GM23248 (cell line): ENCODE results near the gene PLCB4. TPM values are rescaled to one million over a fixed set of nuclear protein-coding genes. Genes with fewer than 3 reads are reported as not detected.

Experiments
- DNase-seq: peaks from one replicate; pipeline ENCODE4 v3.0.0-alpha.2; 2015
- H2AFZ ChIP-seq: fragments of 200-600 bp; sonication (generic); 2 replicates; pipeline ENCODE4 v1.6.1; 2016; ENCODE audit warnings: antibody characterized with exemption
- H3F3A ChIP-seq: fragments of 200-600 bp; sonication (generic); 2 replicates; pipeline ENCODE4 v1.6.1; 2016; ENCODE audit warnings: mild to moderate bottlenecking, antibody characterized with exemption, mixed run types; ENCODE audit not compliant: insufficient read depth
- H3K27ac ChIP-seq: fragments of 200-600 bp; sonication (generic); 2 replicates; pipeline ENCODE4 v1.5.1; 2016; ENCODE audit warnings: mild to moderate bottlenecking
- H3K27me3 ChIP-seq: fragments of 200-600 bp; sonication (generic); replicated peaks from 2 replicates; pipeline ENCODE4 v1.6.1; 2016; ENCODE audit warnings: mild to moderate bottlenecking; ENCODE audit not compliant: insufficient read depth
- H3K36me3 ChIP-seq: fragments of 200-600 bp; sonication (generic); 2 replicates; pipeline ENCODE4 v1.6.1; 2016; ENCODE audit warnings: low read depth, mild to moderate bottlenecking
- H3K4me1 ChIP-seq: fragments of 200-600 bp; sonication (generic); 2 replicates; pipeline ENCODE4 v1.6.1; 2016; ENCODE audit warnings: mild to moderate bottlenecking; ENCODE audit not compliant: insufficient read depth
- H3K4me2 ChIP-seq: fragments of 200-600 bp; sonication (generic); one replicate; pipeline ENCODE4 v1.6.1; 2016; ENCODE audit warnings: mild to moderate bottlenecking; ENCODE audit not compliant: unreplicated experiment
- H3K4me3 ChIP-seq: fragments of 200-600 bp; sonication (generic); 2 replicates; pipeline ENCODE4 v1.5.1; 2016; ENCODE audit warnings: mild to moderate bottlenecking
- H3K79me2 ChIP-seq: fragments of 200-600 bp; sonication (generic); 2 replicates; pipeline ENCODE4 v1.6.1; 2016; ENCODE audit warnings: mild to moderate bottlenecking; ENCODE audit not compliant: insufficient read depth
- H3K9ac ChIP-seq: fragments of 200-600 bp; sonication (generic); 2 replicates; pipeline ENCODE4 v1.6.1; 2016; ENCODE audit warnings: mild to moderate bottlenecking
- H3K9me2 ChIP-seq: fragments of 200-600 bp; sonication (generic); 2 replicates; pipeline ENCODE4 v1.6.1; 2016; ENCODE audit warnings: mixed run types, mild to moderate bottlenecking, moderate library complexity; ENCODE audit not compliant: insufficient read depth
- H3K9me3 ChIP-seq: fragments of 200-600 bp; sonication (generic); one replicate; pipeline ENCODE4 v1.6.1; 2017; ENCODE audit warnings: low read depth
- H4K20me1 ChIP-seq: fragments of 200-600 bp; sonication (generic); 2 replicates; pipeline ENCODE4 v1.6.0; 2016; ENCODE audit not compliant: insufficient read depth
- EZH2 ChIP-seq: fragments of 200-600 bp; sonication (generic); IDR thresholded peaks from 2 replicates; pipeline ENCODE4 v1.6.1; 2018; ENCODE audit warnings: antibody characterized with exemption, mild to moderate bottlenecking; ENCODE audit not compliant: insufficient read depth, poor library complexity, severe bottlenecking
- EZH2phosphoT487 ChIP-seq: fragments of 200-600 bp; sonication (generic); IDR thresholded peaks from 2 replicates; pipeline ENCODE4 v1.6.1; 2018; ENCODE audit warnings: antibody characterized with exemption, moderate library complexity, mild to moderate bottlenecking, low read depth; ENCODE audit not compliant: insufficient read depth
- whole genome bisulfite sequencing, 2 experiments: methylation state at CpG; one replicate each; pipeline ENCODE4 v1.1.6; 2015 to 2017; ENCODE audit warnings: low lambda C conversion rate in 2 of 2, low coverage in 1 of 2; ENCODE audit errors: missing lambda C conversion rate in 2 of 2; 5-methylcytosine and 5-hydroxymethylcytosine counted together
- in situ Hi-C: fragments of 300-500 bp; cut with MboI; formaldehyde crosslinking; loops from 2 replicates; pipeline ENCODE4 v1.15.0; 2020
- polyA plus RNA-seq: library from polyadenylated mRNA; unstranded; fragments of >200 nt; fragmentation: Nextera tagmentation; extraction: Ambion mirVana; gene quantifications from 2 replicates; pipeline ENCODE4 v1.2.1, GENCODE V29; 2016
- total RNA-seq: library from RNA; depleted of rRNA; stranded (reverse); fragments of >200 nt; shearing (Covaris generic); gene quantifications from 2 replicates; pipeline ENCODE4 v1.2.3, GENCODE V29; 2014

Gene PLCB4
- total and polyA plus RNA-seq, 2 experiments from 2014 or later: 5.0 to 9.5 TPM

- no peak for TF ChIP-seq EZH2phosphoT487
- no peak for TF ChIP-seq EZH2
- in situ Hi-C loops: no loop called here
- Histone ChIP-seq H3K9ac (no peak overlapping the region), H3K79me2 (no peaks in the 10 kb centered on the region), H3K4me3 (no peak overlapping the region), H4K20me1 (no peaks in the 10 kb centered on the region), H3K9me3 (no peaks in the 10 kb centered on the region), H3K4me1 (peaks cover 14% of the 10 kb centered on the region), H3K4me2 (no peak overlapping the region), H3K27me3 (no peaks in the 10 kb centered on the region), H3F3A (no peaks in the 10 kb centered on the region), H3K27ac (no peak overlapping the region), H3K36me3 (no peaks in the 10 kb centered on the region), H2AFZ (no peak overlapping the region), H3K9me2 (no peaks in the 10 kb centered on the region)
- DNase-seq: no peak
- WGBS, 2 experiments: 90 to 93% methylated on average over 2 of the region's 2 CpGs
These were observed 216.7 kb downstream of the PLCB4 start for GRCh38 chr20:9285617-9286016.

GRCh38 chr20:9286501-9287461 is 217.9 kb downstream of the PLCB4 start:
- no peak overlapping the region for H2AFZ ChIP-seq
- peaks cover 10% of the 10 kb centered on the region for H3K4me1 ChIP-seq
- no peak overlapping the region for H3K4me2 ChIP-seq
- TF ChIP-seq EZH2: no peak
- no peak for TF ChIP-seq EZH2phosphoT487
- no peak overlapping the region for H3K27ac ChIP-seq
- no peak overlapping the region for H3K4me3 ChIP-seq
- no peaks in the 10 kb centered on the region for H3K79me2 ChIP-seq
- no peaks in the 10 kb centered on the region for H3K36me3 ChIP-seq
- H4K20me1 ChIP-seq: no peaks in the 10 kb centered on the region
- no peaks in the 10 kb centered on the region for H3K9me2 ChIP-seq
- DNase-seq: peak; percentile 11
- no peaks in the 10 kb centered on the region for H3K27me3 ChIP-seq
- WGBS, 2 experiments: 84 to 86% methylated on average over 3 of the region's 3 CpGs
- H3K9ac ChIP-seq: no peak overlapping the region
- no peaks in the 10 kb centered on the region for H3K9me3 ChIP-seq
- in situ Hi-C loops: no loop called here
- H3F3A ChIP-seq: no peaks in the 10 kb centered on the region

GRCh38 chr20:9287826-9288225 is 218.9 kb downstream of the PLCB4 start:
- WGBS, 2 experiments: 85 to 100% methylated on average over 1 of the region's 1 CpG

GRCh38 chr20:9290331-9290730 is 221.4 kb downstream of the PLCB4 start:
- in situ Hi-C loops: no loop called here
- Histone ChIP-seq H4K20me1 (no peaks in the 10 kb centered on the region), H3K36me3 (no peaks in the 10 kb centered on the region), H3K4me1 (peaks cover 20% of the 10 kb centered on the region), H3K9ac (no peak overlapping the region), H3K4me2 (no peak overlapping the region), H3K9me3 (no peaks in the 10 kb centered on the region), H3K9me2 (no peaks in the 10 kb centered on the region), H3K4me3 (no peak overlapping the region), H3K27ac (no peak overlapping the region), H3K79me2 (no peaks in the 10 kb centered on the region), H3F3A (0 out of 2 replicates have a peak, but pooled peaks cover 9% of the 10 kb centered on the region), H2AFZ (no peak overlapping the region), H3K27me3 (no peaks in the 10 kb centered on the region)
- DNase-seq: no peak
- 42 to 52% methylated on average over 2 of the region's 2 CpGs for WGBS, 2 experiments
- no peak for TF ChIP-seq EZH2
- no peak for TF ChIP-seq EZH2phosphoT487

More at GRCh38 chr20:9287826-9288225, 218.9 kb downstream of the PLCB4 start:
- Histone ChIP-seq H3K4me3 (no peak overlapping the region), H3K9me2 (no peaks in the 10 kb centered on the region), H2AFZ (no peak overlapping the region), H3K9ac (no peak overlapping the region), H3F3A (no peaks in the 10 kb centered on the region), H3K36me3 (no peaks in the 10 kb centered on the region), H3K79me2 (no peaks in the 10 kb centered on the region), H3K9me3 (no peaks in the 10 kb centered on the region), H4K20me1 (no peaks in the 10 kb centered on the region), H3K4me2 (no peak overlapping the region), H3K27me3 (no peaks in the 10 kb centered on the region), H3K27ac (no peak overlapping the region), H3K4me1 (peaks cover 10% of the 10 kb centered on the region)
- DNase-seq: no peak
- in situ Hi-C loops: no loop called here
- TF ChIP-seq EZH2 (no peak), EZH2phosphoT487 (no peak)
